ENCODE data around the gene TNFSF12.

DNA sequence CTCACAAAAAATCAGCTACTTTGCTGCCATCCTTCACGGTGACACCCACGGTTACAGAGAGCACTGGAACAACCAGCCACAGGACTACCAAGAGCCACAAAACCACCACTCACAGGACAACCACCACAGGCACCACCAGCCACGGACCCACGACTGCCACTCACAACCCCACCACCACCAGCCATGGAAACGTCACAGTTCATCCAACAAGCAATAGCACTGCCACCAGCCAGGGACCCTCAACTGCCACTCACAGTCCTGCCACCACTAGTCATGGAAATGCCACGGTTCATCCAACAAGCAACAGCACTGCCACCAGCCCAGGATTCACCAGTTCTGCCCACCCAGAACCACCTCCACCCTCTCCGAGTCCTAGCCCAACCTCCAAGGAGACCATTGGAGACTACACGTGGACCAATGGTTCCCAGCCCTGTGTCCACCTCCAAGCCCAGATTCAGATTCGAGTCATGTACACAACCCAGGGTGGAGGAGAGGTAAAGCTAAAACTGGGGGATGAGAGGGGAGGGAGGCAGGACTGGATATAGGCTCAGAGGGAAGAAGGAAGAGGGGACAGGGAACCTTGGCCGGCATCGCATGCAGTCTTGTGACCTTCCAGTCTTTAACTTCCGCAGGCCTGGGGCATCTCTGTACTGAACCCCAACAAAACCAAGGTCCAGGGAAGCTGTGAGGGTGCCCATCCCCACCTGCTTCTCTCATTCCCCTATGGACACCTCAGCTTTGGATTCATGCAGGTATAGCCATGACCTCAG is 31.2 kb downstream of the TNFSF12 start:
- TF ChIP-seq EZH2 (IDR thresholded peaks at IDR 0.05), result no peak
- TF ChIP-seq POLR2AphosphoS5 (IDR thresholded peaks at IDR 0.05; ENCODE audit: borderline replicate concordance, low read depth, low read length), result no peak
